Right cardiac atrium (tissue), 5 donors: ENCODE results near the gene IFT43. TPM values are rescaled to one million over a fixed set of nuclear protein-coding genes. Genes with fewer than 3 reads are reported as not detected.

Experiments used
- ATAC-seq, 2 donors: fragments of 200-7000 bp; cut with Tn5 transposase; one replicate each; pipeline versions ENCODE4 v1.8.0 to v1.9.1; 2020; ENCODE audit warnings: moderate library complexity in 2 of 2, mild to moderate bottlenecking in 1 of 2
- DNase-seq, 3 donors: peaks; one replicate each; pipeline ENCODE4 v3.0.0-alpha.2; 2020
- H3K27ac ChIP-seq: one replicate; pipeline ENCODE4 v1.5.1; 2013; ENCODE audit warnings: mild to moderate bottlenecking, low read length, control low read depth, moderate library complexity
- H3K27me3 ChIP-seq: one replicate; pipeline ENCODE4 v1.6.1; 2013; ENCODE audit not compliant: control insufficient read depth, insufficient read depth
- H3K4me1 ChIP-seq: one replicate; pipeline ENCODE4 v1.6.1; 2013; ENCODE audit warnings: low read length; ENCODE audit not compliant: control insufficient read depth, insufficient read depth
- H3K4me3 ChIP-seq: one replicate; pipeline ENCODE4 v1.5.1; 2013; ENCODE audit warnings: low read length, control low read depth
- H3K9me3 ChIP-seq: one replicate; pipeline ENCODE4 v1.6.1; 2013; ENCODE audit warnings: low read length; ENCODE audit not compliant: control insufficient read depth
- WGBS: extraction: QIAGEN DNeasy Blood & Tissue Kit; methylation state at CpG from one replicate; pipeline ENCODE4 v1.1.7; 2013; 5-methylcytosine and 5-hydroxymethylcytosine counted together
- intact Hi-C, 4 donors: fragments of 100-400 bp; cut with DNase I; formaldehyde crosslinking; loops; one replicate each; pipeline versions ENCODE4 v1.11.0 to v1.14.0; 2022 to 2023
- polyA plus RNA-seq: library from polyadenylated mRNA; stranded (reverse); fragments of 200-250 nt; gene quantifications from one replicate; pipeline ENCODE4 v1.2.3, GENCODE V29; 2013
- total RNA-seq, 4 donors: library from RNA; stranded (reverse); fragmentation: NEBNext Ultra II Directional; extraction: Animal tissue kit (Norgen Biotek cat#: 25700); gene quantifications; one replicate each; pipeline ENCODE4 v1.2.1, GENCODE V29; 2021
- donor health status: healthy with polysubstance abuse.
- donor health status: DM: no; HTN: yes; CAD: no.
- donor health status: DM: no; HTN: no; CAD: no.
- donor health status: DM: no; HTN: yes; CAD: no; lungs with severe emphysema.
- donor health status: DM: yes; HTN: yes; CAD: no.

Gene IFT43
- total and polyA plus RNA-seq, 5 donors = 46.1 to 76.2 (median 58.5) TPM

GRCh38 chr14:75979648-75980565 lies 5.7 kb upstream of the IFT43 start:
- WGBS = 44% methylated on average over 27 of the region's 27 CpGs
- intact Hi-C loops = loop anchor here (2.0 to 10.0 kb wide), 7 partner anchors 73 to 273 kb away; no protein-coding TSS in a partner anchor
- peaks cover 10% of the 10 kb centered on the region for H3K4me1 ChIP-seq

GRCh38 chr14:75980856-75981255 lies 4.7 kb upstream of the IFT43 start:
- peak overlapping the region; percentile 39 for H3K27ac ChIP-seq
- ATAC-seq = no peak
- 41% methylated on average over 8 of the region's 8 CpGs for WGBS

More at GRCh38 chr14:75979648-75980565, 5.7 kb upstream of the IFT43 start:
- no peak overlapping the region for H3K27ac ChIP-seq
- peak; percentile 45 to 80 (median 78) for DNase-seq
- ATAC-seq = no peak
- H3K27me3 ChIP-seq = no peaks in the 10 kb centered on the region
- no peaks in the 10 kb centered on the region for H3K9me3 ChIP-seq
- H3K4me3 ChIP-seq = peak overlapping the region; percentile 70

GRCh38 chr14:75981426-75982265 lies 3.9 kb upstream of the IFT43 start, which contains the start of gene TGFB3:
TSS of gene TGFB3 (minus strand) at chr14:75981995. CDS start at chr14:75980893, 1,102 bp downstream.
- intact Hi-C loops = loop anchor here (2.0 to 10.0 kb wide), 5 partner anchors 184 to 274 kb away; no protein-coding TSS in a partner anchor
- Histone ChIP-seq H3K9me3 (no peaks in the 10 kb centered on the region), H3K4me1 (peaks cover 13% of the 10 kb centered on the region), H3K27ac (peak within 1 kb of the TSS; percentile 95), H3K27me3 (no peaks in the 10 kb centered on the region), H3K4me3 (peak within 1 kb of the TSS; percentile 70)
- DNase-seq = peak; percentile 78 to 91 (median 91)
- 1% methylated on average over 26 of the region's 26 CpGs for WGBS
- peak; percentile 76 to 79 for ATAC-seq

More at GRCh38 chr14:75980856-75981255, 4.7 kb upstream of the IFT43 start:
- H3K27me3 ChIP-seq = no peaks in the 10 kb centered on the region
- peak; percentile 52 to 78 (median 67) for DNase-seq
- H3K4me3 ChIP-seq = peak overlapping the region; percentile 70
- intact Hi-C loops = loop anchor here (5.0 to 10.0 kb wide), 4 partner anchors 184 to 274 kb away; no protein-coding TSS in a partner anchor
- no peaks in the 10 kb centered on the region for H3K9me3 ChIP-seq
- peaks cover 10% of the 10 kb centered on the region for H3K4me1 ChIP-seq

GRCh38 chr14:75982266-75983018 lies 3.1 kb upstream of the IFT43 start:
- H3K9me3 ChIP-seq = no peaks in the 10 kb centered on the region
- intact Hi-C loops = loop anchor here (2.0 to 10.0 kb wide), 5 partner anchors 185 to 275 kb away; no protein-coding TSS in a partner anchor
- ATAC-seq (peak; percentile 71 to 75), DNase-seq (peak; percentile 87 to 95 (median 94))
- no peaks in the 10 kb centered on the region for H3K27me3 ChIP-seq
- peak overlapping the region; percentile 70 for H3K4me3 ChIP-seq
- peaks cover 13% of the 10 kb centered on the region for H3K4me1 ChIP-seq
- under 1% methylated on average over 77 of the region's 77 CpGs for WGBS
- H3K27ac ChIP-seq = peak overlapping the region; percentile 95

GRCh38 chr14:75983019-75983358 lies 2.6 kb upstream of the IFT43 start:
- H3K9me3 ChIP-seq = no peaks in the 10 kb centered on the region
- 48% methylated on average over 7 of the region's 7 CpGs for WGBS
- ATAC-seq (no peak), DNase-seq (no peak)
- H3K4me3 ChIP-seq = peak overlapping the region; percentile 70
- H3K4me1 ChIP-seq = peaks cover 13% of the 10 kb centered on the region
- peak overlapping the region; percentile 49 for H3K27ac ChIP-seq
- intact Hi-C loops = loop anchor here (2.0 to 10.0 kb wide), 5 partner anchors 186 to 276 kb away; no protein-coding TSS in a partner anchor
- H3K27me3 ChIP-seq = no peaks in the 10 kb centered on the region

- Histone ChIP-seq H3K9me3 (no peaks in the 10 kb centered on the region), H3K27me3 (no peaks in the 10 kb centered on the region), H3K4me3 (no peak overlapping the region), H3K4me1 (peaks cover 9% of the 10 kb centered on the region), H3K27ac (peak overlapping the region; percentile 15)
- DNase-seq (no peak), ATAC-seq (no peak)
- 58% methylated on average over 2 of the region's 2 CpGs for WGBS
- intact Hi-C loops = loop anchor here (5.0 to 10.0 kb wide), 4 partner anchors 187 to 277 kb away; no protein-coding TSS in a partner anchor
Observed at GRCh38 chr14:75984674-75985073, 889 bp upstream of the IFT43 start.

- intact Hi-C loops = loop anchor here in 1 of 4 donors (10.0 kb wide), 1 partner anchor 202 kb away; no protein-coding TSS in a partner anchor
- H3K27ac ChIP-seq = peak overlapping the region; percentile 5
Observed at GRCh38 chr14:75986439-75986765, 839 bp downstream of the IFT43 start.

GRCh38 chr14:75987201-75987970 lies 1.8 kb downstream of the IFT43 start:
- Histone ChIP-seq H3K4me3 (no peak overlapping the region), H3K27me3 (no peaks in the 10 kb centered on the region), H3K9me3 (no peaks in the 10 kb centered on the region), H3K4me1 (peaks cover 5% of the 10 kb centered on the region), H3K27ac (no peak overlapping the region)
- ATAC-seq = no peak
- no peak for DNase-seq
- WGBS = 70% methylated on average over 3 of the region's 3 CpGs
- intact Hi-C loops = loop anchor here in 1 of 4 donors (10.0 kb wide), 1 partner anchor 203 kb away; no protein-coding TSS in a partner anchor

More at GRCh38 chr14:75986439-75986765, 839 bp downstream of the IFT43 start:
- no peak for ATAC-seq
- peaks cover 5% of the 10 kb centered on the region for H3K4me1 ChIP-seq
- peak overlapping the region; percentile 87 for H3K4me3 ChIP-seq
- no peak for DNase-seq
- WGBS = 16% methylated on average over 6 of the region's 6 CpGs
- H3K9me3 ChIP-seq = no peaks in the 10 kb centered on the region
- no peaks in the 10 kb centered on the region for H3K27me3 ChIP-seq

- Histone ChIP-seq H3K4me1 (peaks cover 5% of the 10 kb centered on the region), H3K27ac (peak overlapping the region; percentile 75), H3K9me3 (no peaks in the 10 kb centered on the region), H3K4me3 (no peak overlapping the region), H3K27me3 (no peaks in the 10 kb centered on the region)
- DNase-seq = peak in 1 of 3 donors; percentile 54
- peak; percentile 36 to 72 for ATAC-seq
- 46% methylated on average over 6 of the region's 6 CpGs for WGBS
- intact Hi-C loops = loop anchor here in 1 of 4 donors (10.0 kb wide), 1 partner anchor 204 kb away; no protein-coding TSS in a partner anchor
Observed at GRCh38 chr14:75989134-75989533, 3.6 kb downstream of the IFT43 start.
